GM19467 (cell line): ENCODE data around the gene PWP1.
"Not testable (repeated sequence)": the region's sequence is repeated elsewhere in the genome, so short reads cannot be mapped to it uniquely, and the experiment has no call there.

Source experiments
- ATAC-seq: cut with Tn5 transposase; IDR thresholded peaks from one replicate; pipeline ENCODE4 v1.9.1; 2021; ENCODE audit warnings: mild to moderate bottlenecking, moderate library complexity; ENCODE audit not compliant: unreplicated experiment

Gene PWP1

DNA sequence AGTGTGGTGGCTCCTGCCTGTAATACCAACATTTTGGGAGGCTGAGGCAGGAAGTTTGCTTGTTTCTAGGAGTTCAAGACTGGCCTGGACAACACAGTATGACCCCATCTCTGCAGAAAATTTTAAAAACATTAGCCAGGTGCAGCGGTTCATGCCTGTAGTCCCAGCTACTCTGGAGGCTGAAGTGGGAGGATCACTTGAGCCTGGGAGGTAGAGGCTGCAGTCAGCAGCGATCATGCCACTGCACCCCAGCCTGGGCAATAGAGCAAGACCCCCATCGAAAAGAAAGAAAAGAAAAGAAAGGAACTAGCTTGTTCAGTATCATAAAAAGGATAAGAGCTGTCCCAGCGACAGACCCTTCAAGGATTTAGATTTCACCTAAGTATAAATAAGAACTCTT lies 18.1 kb upstream of the PWP1 start:
- ATAC-seq = no peak

DNA sequence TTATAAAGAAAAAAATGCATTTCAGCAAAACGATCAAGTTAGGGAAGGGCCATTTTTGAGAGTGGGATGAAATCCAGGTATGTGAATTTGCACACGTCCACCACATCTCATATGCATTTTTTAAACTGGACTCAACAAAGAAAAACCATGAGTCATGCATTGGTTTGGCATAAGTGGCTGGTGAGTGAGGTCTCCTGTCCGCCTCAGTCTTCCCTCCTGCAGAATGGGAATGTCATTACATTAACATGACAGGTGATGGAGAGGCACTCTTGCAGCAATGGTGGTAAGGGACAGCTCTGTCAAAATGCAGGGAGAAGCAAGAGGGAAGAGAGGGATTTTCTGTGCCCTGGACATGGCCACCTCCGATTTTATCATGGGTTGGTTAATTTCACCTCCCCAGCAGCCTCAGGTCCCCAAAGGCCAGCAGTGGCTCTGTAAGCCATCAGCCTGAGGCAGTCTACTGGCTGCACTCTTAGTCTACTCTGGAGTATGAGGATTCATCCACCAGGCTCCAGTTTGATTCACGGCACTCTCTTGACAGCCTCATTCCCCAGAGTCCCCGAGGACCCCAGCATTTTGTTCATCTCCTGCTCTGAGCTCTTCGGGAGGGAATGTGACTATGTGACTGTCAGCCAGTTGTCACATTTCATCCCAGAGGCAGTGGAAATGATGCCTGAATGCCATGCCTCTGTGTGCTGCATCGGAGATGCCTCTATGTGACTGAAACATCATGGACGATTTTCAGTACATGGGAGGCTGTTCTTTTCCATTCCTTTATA lies 17.1 kb upstream of the PWP1 start:
- ATAC-seq = no peak

DNA sequence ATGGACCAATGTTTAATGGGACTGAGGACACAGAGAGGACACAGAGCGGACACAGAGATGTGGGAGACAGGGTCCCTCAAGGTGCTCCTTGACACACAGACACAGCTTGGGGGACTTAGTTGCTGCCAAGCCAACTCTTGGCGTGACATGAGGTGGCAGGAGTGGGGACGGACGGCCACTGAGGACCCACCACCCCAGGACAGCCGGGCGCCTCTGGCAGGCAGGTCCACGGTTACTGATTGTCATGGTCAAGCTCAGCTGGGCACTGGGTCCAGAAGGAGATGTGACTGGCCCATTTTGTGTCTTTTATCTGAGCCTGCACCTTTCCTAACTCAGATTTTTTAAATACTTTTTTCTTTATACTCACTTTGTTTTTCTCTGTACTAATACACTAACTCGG lies 15.7 kb upstream of the PWP1 start:
- ATAC-seq = no peak

DNA sequence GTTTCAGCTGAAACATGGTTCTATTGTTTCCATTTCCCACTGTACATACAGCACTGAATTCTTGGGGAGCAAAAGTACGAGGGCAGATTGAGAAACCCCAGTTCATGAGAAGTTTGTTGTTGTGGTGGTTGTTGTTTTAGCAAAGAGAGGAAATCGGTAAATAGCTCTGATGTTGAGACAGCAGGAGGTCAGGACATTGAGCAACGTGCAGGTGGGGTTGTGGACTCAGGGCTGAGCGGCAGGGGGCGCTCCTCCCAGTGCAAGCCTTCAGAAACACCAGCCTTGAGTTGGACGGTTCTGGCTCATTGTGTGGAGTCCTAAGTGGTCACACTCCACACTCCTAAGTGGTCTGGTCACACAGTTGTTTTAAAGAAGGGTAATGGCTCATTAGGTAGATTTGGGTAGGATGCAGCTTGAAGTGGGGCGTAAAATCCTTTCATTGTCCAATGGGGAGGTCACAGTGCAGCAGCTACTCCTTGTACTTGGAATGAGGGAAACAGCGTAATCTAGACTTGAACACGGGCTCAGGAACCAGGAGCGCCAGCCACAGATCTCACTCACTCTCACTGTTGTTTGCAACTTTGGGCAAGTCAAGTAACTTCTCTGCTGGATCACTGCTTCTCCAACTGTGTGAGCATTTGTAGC lies 14.5 kb upstream of the PWP1 start:
- ATAC-seq = no peak

DNA sequence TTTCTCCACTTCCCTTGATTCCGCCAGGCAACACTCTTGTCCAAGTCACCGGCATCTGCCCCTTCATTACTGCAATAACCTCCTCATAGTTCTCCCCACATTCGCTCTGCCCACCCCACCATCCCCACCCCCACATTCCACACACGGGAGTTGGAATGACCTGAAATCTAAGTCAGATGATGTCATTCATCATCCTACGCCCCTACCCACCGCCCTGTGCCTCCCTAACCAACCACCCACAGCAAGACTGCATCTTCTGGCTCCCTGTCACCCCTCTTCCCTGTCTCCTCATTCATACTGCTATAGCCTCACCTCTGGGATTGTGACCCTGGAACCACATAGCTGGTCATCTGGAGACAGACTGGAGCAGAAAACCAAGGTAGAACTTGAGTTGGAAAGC lies 7.9 kb upstream of the PWP1 start:
- ATAC-seq = no peak

DNA sequence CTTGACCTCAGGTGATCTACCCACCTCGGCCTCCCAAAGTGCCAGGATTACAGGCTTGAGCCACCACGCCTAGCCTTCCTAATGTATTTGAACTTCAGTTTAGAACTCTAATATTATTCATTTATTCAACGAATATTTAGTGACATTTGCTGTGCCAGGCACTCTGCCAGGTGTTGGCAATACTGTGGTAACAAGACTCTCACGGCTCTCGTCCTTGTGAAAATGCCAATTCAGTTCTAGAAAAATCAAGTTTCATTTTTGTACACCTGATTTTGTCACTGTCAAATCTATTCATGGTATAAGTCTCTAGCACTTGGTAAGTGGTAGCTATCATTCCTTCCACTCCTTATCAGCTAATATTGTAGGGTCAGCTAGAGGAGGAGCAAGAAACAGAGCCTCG lies 6.3 kb upstream of the PWP1 start:
- ATAC-seq = no peak

DNA sequence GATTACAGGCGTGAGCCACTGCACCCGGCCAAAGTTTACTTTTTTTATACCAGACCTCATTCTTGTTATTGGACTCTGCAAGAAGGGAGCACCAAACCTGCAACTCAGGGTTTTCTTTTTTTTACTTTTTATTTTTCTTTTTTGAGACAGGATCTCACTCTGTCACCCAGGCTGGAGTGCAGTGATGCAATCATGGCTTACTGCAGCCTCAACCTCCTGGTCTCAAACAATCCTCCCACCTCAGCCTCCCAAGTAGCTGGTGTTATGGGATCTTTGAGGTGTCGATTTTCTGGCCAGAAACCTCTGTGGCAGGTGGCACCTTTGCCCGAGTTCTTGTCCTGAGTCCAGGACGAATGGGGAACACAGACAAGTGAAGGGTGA lies 4.2 kb upstream of the PWP1 start:
- no peak for ATAC-seq

DNA sequence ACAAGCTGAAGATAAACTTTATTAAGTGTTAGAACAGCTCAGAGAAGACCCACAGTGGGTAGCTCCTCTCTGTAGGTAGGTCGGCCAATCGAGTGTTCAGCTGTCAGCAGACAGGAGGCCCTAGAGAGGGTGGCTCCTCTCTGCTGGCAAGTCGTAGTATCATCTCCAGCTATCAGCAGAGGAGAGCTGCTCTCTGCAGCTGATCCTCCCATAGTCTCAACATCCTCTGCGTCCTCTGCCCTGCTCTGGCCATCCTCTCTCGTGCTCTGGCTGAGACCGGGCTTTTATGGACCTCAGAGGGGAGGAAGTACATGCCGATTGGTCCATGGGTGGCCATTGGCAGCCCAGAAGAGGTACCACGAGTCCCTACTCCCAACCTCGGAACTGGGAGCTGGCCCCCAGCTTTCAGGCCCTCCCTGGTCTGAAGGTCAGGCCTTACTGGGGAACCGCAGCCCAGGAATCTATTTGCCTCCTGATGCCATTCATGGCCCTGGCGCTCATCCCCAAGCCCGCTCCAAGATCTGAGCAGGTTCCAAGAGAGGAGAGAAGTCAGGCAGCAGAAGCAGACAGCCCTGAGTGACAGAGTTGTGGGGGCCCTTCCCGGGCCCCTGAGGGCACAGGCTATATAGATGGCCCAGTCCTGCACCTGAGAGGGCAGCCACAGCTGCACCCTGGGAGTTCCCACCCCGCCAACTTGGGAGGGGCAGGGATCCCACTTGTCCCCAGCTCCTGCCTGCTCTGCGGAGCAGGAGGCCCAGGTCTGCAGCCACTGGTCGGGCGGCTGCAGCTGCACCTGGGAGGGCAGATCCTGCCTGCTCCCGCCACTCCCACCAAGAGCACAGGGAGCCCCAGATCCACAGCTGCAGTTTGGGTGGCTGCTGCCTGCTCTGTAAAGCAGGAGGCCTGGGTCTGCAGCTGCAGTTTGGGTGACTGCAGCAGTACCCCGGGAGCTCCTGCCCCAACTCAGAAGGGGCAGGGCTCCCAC lies 3.5 kb upstream of the PWP1 start:
- ATAC-seq = no peak

DNA sequence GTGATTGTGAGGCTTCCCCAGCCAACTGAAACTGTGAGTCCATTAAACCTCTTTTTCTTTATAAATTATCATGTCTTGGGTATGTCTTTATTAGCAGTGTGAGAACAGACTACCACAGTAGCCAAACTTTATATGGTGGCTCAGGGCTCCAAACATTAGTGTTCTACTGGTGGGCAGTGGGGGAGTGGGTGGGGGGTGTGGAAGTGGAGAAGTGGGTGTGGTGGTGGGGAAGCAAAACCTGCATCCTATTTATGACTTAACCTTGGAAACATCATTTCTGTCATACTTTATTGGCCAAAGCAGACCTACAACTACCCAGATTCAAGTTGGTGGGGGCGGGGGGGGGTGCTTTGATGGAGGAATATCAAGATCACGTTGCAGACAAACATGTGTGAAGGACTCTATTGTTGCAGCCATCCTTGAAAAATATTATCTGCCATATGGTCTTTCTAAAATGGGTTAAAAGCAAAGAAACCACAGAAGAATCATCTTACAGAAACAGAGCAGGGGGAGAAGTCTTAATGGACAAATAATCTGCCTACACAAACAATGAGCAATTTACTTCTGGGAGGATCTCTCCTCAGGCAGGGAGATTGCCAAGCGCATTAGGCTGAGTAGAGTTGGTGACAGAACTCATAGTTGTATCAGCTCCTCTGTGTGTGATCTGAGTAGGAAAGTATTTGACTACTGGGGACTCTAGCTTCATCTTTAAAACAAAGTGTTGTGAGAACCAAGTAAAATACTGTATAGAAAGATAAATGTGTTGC lies 1.4 kb upstream of the PWP1 start:
- no peak for ATAC-seq

DNA sequence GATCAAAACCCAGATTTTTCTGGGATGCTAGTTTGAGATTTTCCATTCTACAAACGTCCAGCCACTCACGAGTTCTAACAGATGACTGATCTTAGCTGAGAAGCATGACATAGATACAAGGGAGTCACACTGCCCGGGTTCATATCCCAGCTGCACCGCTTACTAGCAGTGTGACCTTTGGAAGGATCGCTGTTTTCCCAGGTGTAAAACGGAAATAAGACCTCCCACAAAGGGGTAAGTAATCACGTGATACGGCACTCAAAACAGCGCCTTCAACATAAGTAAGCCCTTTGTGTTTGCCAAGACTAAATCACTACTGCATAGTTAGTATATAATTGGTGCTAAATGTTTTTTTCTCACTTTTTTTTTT lies 624 bp upstream of the PWP1 start:
- no peak for ATAC-seq

DNA sequence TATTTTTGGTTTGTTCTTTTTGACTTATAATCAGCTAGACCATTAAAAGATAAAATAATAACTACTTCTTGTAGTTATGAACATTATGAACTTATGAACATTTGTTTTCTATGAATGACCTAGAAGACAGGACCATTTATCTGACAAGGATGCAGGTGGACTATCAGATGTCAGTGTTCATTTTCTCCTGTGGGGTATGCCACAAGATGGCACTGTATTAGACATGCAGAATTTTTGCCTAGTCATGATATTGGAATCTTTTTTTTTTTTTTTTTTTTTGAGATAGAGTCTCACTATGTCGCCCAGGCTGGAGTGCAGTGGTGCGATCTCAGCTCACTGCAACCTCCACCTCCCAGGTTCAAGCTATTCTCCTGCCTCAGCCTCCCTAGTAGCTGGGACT lies 10.2 kb downstream of the PWP1 start:
- ATAC-seq = not testable (repeated sequence)

DNA sequence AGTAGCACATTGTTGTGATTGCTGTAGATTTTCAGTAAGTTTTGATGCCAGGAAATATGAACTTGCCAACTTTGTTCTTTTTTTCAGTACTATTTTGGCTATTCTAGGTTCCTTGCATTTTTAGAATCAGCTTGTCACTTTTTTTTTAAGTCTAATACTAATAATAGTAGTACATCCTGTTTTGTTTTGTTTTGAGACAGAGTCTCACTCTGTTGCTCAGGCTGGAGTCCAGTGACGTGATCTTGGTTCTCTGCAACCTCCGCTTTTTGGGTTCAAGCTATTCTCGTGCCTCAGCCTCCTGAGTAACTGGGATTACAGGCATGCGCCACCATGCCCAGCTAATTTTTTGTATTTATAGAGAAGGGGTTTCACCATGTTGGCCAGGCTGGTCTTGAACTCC lies 16.5 kb downstream of the PWP1 start:
- ATAC-seq = no peak

DNA sequence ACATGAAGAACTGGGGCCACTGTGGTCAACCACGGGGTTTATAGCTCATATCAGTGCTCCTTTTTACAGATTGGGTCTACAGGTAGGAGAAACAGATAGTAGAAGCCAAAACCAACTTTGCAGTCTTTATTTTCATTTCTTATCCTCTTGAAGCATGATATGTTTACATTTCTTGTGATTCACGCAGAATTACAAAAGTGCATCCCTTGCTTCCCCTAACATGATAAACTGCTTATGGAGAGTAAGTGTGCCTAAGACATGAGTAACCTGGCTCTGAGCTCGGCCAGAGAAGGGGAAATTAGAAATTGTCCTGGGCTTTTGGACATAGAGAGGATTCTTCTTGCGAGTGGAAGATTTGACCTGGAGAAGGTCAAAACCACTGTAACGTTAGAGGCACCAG lies 18.4 kb downstream of the PWP1 start:
- ATAC-seq = no peak

DNA sequence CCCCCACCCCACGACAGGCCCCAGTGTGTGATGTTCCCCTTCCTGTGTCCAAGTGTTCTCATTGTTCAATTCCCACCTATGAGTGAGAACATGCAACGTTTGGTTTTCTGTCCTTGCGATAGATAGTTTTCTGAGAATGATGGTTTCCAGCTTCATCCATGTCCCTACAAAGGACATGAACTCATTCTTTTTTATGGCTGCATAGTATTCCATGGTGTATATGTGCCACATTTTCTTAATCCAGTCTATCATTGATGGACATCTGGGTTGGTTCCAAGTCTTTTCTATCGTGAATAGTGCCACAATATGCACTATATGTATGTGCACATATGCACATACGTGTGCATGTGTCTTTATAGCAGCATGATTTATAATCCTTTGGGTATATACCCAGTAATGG lies 19.9 kb downstream of the PWP1 start:
- not testable (repeated sequence) for ATAC-seq

DNA sequence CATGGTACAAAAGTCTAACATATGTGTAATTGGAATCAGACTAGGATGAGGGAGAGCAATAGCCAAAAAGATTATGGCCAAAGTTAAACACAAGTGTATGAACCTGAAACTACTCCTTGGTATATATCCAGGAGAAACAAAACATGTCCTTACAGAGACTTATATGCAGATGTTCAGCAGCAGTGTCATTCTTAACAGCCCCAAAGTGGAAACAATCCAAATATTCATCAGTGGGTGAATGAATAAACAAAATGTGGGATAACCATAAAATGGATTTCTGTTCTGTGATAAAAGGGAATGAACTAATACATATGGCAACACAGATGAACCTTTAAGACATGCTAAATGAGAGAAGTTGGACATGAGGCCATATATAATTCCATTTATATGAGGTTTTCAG lies 30.2 kb downstream of the PWP1 start:
- no peak for ATAC-seq

DNA sequence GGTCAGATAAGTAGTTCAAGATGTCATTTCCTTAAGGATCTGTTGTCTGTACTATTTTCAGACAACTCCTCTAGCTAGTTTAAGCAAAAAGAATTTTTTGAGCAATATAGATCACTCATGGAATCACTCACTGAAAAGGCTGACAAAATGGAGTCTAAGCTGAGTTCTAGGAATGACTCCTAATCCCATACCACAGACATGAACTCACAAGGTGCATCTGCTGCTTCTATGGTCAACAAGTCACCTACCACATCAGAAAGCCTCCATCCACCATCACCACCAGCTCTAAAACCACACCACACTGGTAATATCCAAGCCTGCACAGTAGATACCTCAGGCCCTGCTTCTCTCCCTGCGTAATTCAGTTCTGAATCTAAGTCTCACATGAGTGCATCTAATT lies 33.0 kb downstream of the PWP1 start:
- ATAC-seq = no peak

DNA sequence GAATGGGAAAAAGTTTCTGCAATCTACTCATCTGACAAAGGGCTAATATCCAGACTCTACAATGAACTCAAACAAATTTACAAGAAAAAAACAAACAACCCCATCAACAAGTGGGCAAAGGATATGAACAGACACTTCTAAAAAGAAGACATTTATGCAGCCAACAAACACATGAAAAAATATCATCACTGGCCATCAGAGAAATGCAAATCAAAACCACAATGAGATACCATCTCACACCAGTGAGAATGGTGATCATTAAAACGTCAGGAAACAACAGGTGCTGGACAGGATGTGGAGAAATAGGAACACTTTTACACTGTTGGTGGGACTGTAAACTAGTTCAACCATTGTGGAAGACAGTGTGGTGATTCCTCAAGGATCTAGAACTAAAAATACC lies 41.7 kb downstream of the PWP1 start:
- ATAC-seq = not testable (repeated sequence)

DNA sequence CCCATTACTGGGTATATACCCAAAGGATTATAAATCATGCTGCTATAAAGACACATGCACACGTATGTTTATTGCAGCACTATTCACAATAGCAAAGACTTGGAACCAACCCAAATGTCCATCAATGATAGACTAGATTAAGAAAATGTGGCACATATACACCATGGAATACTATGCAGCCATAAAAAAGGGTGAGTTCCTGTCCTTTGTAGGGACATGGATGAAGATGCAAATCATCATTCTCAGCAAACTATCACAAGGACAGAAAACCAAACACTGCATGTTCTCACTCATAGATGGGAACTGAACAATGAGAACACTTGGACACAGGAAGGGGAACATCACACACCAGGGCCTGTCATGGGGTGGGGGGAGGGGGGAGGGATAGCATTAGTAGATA lies 42.1 kb downstream of the PWP1 start:
- ATAC-seq = not testable (repeated sequence)

DNA sequence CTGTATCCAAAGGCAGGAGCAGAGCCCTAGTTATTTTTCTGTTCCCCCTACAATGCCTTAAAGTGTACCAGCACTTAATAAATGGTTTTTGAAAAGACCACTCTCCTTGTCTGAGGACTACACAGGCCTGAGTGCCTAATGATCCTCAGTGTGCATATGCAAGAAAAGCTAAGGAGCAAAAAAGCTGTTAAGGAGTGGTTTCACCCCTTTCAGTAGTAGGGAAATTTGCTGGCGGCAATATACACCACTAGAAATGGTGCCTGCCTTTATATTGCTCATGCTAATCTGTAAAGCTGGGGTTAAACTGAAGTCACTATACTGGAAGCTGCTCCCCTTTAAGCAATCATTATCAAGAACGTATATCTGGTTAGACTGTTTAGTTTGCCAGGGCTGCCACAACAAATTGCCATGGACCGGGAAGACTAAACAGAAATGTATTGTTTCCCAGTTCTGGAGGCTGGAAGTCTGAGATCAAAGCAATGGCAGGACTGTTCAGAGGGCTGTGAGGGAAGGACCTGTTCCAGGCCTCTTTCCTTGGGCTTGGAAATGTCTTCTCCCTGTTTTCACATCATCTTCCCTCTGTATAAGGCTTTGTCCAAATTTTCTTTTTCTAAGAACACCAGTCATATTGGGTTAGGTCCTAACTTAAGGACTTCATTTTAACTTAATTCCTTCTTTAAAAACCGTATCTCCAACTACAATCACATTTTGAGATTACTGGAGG lies 45.2 kb downstream of the PWP1 start:
- no peak for ATAC-seq

DNA sequence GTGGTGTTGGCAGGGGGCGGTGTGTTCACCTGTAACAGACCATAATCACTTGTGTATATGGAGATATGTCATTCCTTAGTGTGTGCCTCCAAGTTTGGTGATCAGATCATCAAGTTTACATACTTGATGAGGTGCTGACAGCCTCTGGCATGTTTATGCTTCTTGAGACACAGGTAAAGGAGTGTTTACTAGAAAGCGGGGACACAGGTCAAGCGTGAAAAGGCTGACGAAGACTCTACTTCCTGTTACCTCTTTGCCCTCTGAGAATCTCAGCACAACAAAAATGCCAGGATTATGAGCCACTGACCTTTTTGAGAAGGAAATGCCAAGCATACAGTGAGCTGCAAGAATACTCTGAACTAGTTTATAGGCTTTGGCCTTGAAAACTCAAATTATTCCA lies 45.8 kb downstream of the PWP1 start:
- no peak for ATAC-seq
